Ascending aorta (tissue), 2 donors: ENCODE data around the gene OTUD4. TPM values are rescaled to one million over a fixed set of nuclear protein-coding genes. Genes with fewer than 3 reads are reported as not detected.
"Not testable (repeated sequence)": the region's sequence is repeated elsewhere in the genome, so short reads cannot be mapped to it uniquely, and the experiment has no call there.

ENCODE experiments used
- DNase-seq, 2 donors: peaks; one replicate each; pipeline ENCODE4 v3.0.0-alpha.2; 2019; ENCODE audit warnings: low spot score in 2 of 2
- H3K27ac ChIP-seq, 2 donors: fragments of 200-600 bp; sonication (generic); one replicate each; pipeline ENCODE4 v1.5.1; 2016 to 2017; ENCODE audit warnings: mild to moderate bottlenecking in 1 of 2
- H3K27me3 ChIP-seq: fragments of 200-600 bp; sonication (generic); one replicate; pipeline ENCODE4 v1.5.1; 2017
- H3K36me3 ChIP-seq, 2 donors: fragments of 200-600 bp; sonication (generic); one replicate each; pipeline ENCODE4 v1.5.1; 2016
- H3K4me1 ChIP-seq, 2 donors: fragments of 200-600 bp; sonication (generic); one replicate each; pipeline ENCODE4 v1.5.1; 2016 to 2017; ENCODE audit warnings: mild to moderate bottlenecking in 1 of 2
- H3K4me3 ChIP-seq, 2 donors: fragments of 200-600 bp; sonication (generic); one replicate each; pipeline ENCODE4 v1.5.1; 2016 to 2017; ENCODE audit warnings: mild to moderate bottlenecking in 1 of 2
- H3K9me3 ChIP-seq, 2 donors: fragments of 200-600 bp; sonication (generic); one replicate each; pipeline ENCODE4 v1.5.1; 2016
- CTCF ChIP-seq, 3 experiments: fragments of 200-600 bp in 2 of 3; fragments of 450-650 bp in 1 of 3; sonication (generic) in 2 of 3; IDR thresholded peaks; one replicate each; pipeline ENCODE4 v1.5.1; 2016 to 2019; ENCODE audit warnings: antibody characterized with exemption in 3 of 3, mild to moderate bottlenecking in 1 of 3, moderate library complexity in 1 of 3
- intact Hi-C: fragments of 100-400 bp; cut with DNase I; formaldehyde crosslinking; loops from one replicate; pipeline ENCODE4 v1.15.1; 2023
- total RNA-seq: library from RNA; depleted of rRNA; stranded (reverse); fragments of >200 nt; gene quantifications from one replicate; pipeline ENCODE4 v1.1.0, GENCODE V29; 2016

The OTUD4 gene
- 81.4 TPM for total RNA-seq

- H3K9me3 ChIP-seq = no peaks in the 10 kb centered on the region
- H3K4me1 ChIP-seq = peaks cover 0 to 14% of the 10 kb centered on the region in 2 donors
- H3K27me3 ChIP-seq = no peaks in the 10 kb centered on the region
- H3K4me3 ChIP-seq = peak within 1 kb of the TSS; percentile 91 to 93
- no peaks in the 10 kb centered on the region for H3K36me3 ChIP-seq
- intact Hi-C loops = loop anchor here (1.0 to 2.0 kb wide), 4 partner anchors 82 to 554 kb away; partner anchors contain the start of genes ABCE1 and ANAPC10
- TF ChIP-seq CTCF (IDR thresholded peaks at IDR 0.05) = peak in 2 of 3 experiments; percentile 13 to 23
- H3K27ac ChIP-seq = peak within 1 kb of the TSS; percentile 94 to 99
- peak; percentile 84 to 98 for DNase-seq
Measured at GRCh38 chr4:145180298-145181090, at the start of gene OTUD4. Gene OTUD4, minus strand, starts transcription at chr4:145180589. Its CDS starts 616 bp downstream, at chr4:145179973.

- H3K4me3 ChIP-seq, H3K4me1 ChIP-seq, H3K27ac ChIP-seq, H3K36me3 ChIP-seq, DNase-seq, H3K9me3 ChIP-seq, intact Hi-C loops, H3K27me3 ChIP-seq: not testable (repeated sequence)
Measured at GRCh38 chr4:145223228-145223627, 42.8 kb upstream of the OTUD4 start.

- DNase-seq, intact Hi-C loops, H3K27ac ChIP-seq: not testable (repeated sequence)
Measured at GRCh38 chr4:145221529-145221928, 41.1 kb upstream of the OTUD4 start.

GRCh38 chr4:145219090-145219489 lies 38.7 kb upstream of the OTUD4 start:
- Histone ChIP-seq H3K27me3 (no peaks in the 10 kb centered on the region), H3K4me1 (no peaks in the 10 kb centered on the region), H3K9me3 (no peaks in the 10 kb centered on the region), H3K36me3 (no peaks in the 10 kb centered on the region), H3K27ac (no peak overlapping the region), H3K4me3 (no peak overlapping the region)
- no peak for DNase-seq
- no peak for TF ChIP-seq CTCF (IDR thresholded peaks at IDR 0.05)
- intact Hi-C loops = loop anchor here (5.0 kb wide), 1 partner anchor 393 kb away; no protein-coding TSS in a partner anchor

More at GRCh38 chr4:145221529-145221928, 41.1 kb upstream of the OTUD4 start:
- not testable (repeated sequence) for H3K4me1 ChIP-seq, H3K4me3 ChIP-seq, H3K9me3 ChIP-seq, H3K36me3 ChIP-seq, H3K27me3 ChIP-seq

GRCh38 chr4:145218251-145218650 lies 37.9 kb upstream of the OTUD4 start:
- H3K9me3 ChIP-seq = no peaks in the 10 kb centered on the region
- H3K4me3 ChIP-seq = no peak overlapping the region
- H3K4me1 ChIP-seq = no peaks in the 10 kb centered on the region
- H3K27me3 ChIP-seq = no peaks in the 10 kb centered on the region
- TF ChIP-seq CTCF (IDR thresholded peaks at IDR 0.05) = no peak
- no peak for DNase-seq
- intact Hi-C loops = loop anchor here (5.0 kb wide), 1 partner anchor 394 kb away; no protein-coding TSS in a partner anchor
- no peak overlapping the region for H3K27ac ChIP-seq
- H3K36me3 ChIP-seq = no peaks in the 10 kb centered on the region

GRCh38 chr4:145217349-145217748 lies 37.0 kb upstream of the OTUD4 start:
- DNase-seq = no peak
- Histone ChIP-seq H3K4me3 (no peak overlapping the region), H3K9me3 (no peaks in the 10 kb centered on the region), H3K27me3 (no peaks in the 10 kb centered on the region), H3K27ac (no peak overlapping the region), H3K4me1 (no peaks in the 10 kb centered on the region), H3K36me3 (no peaks in the 10 kb centered on the region)
- TF ChIP-seq CTCF (IDR thresholded peaks at IDR 0.05) = no peak
- intact Hi-C loops = loop anchor here (5.0 kb wide), 1 partner anchor 395 kb away; no protein-coding TSS in a partner anchor
